HG03442 (cell line): Measurements from ENCODE around the gene RERE.
"Not testable (repeated sequence)": the region's sequence is repeated elsewhere in the genome, so short reads cannot be mapped to it uniquely, and the experiment has no call there.

Experiments used
- ATAC-seq: cut with Tn5 transposase; IDR thresholded peaks from one replicate; pipeline ENCODE4 v1.9.1; 2021; ENCODE audit warnings: mild to moderate bottlenecking, moderate library complexity; ENCODE audit not compliant: unreplicated experiment

RERE gene

GRCh38 chr1:8464377-8464776 lies 353.1 kb downstream of the RERE start:
- no peak for ATAC-seq

- ATAC-seq = no peak
Measured at GRCh38 chr1:8463144-8463927, 354.1 kb downstream of the RERE start.

- ATAC-seq = no peak
Measured at GRCh38 chr1:8462371-8462892, 355.0 kb downstream of the RERE start.

- no peak for ATAC-seq
Measured at GRCh38 chr1:8461351-8462110, 355.9 kb downstream of the RERE start.

GRCh38 chr1:8460784-8461183 lies 356.7 kb downstream of the RERE start:
- ATAC-seq = no peak

- ATAC-seq = no peak
Measured at GRCh38 chr1:8460132-8460544, 357.3 kb downstream of the RERE start.

GRCh38 chr1:8458607-8459006 lies 358.8 kb downstream of the RERE start:
- no peak for ATAC-seq

- ATAC-seq = no peak
Measured at GRCh38 chr1:8457760-8458381, 359.6 kb downstream of the RERE start.

- no peak for ATAC-seq
Measured at GRCh38 chr1:8456991-8457390, 360.4 kb downstream of the RERE start.

- ATAC-seq = no peak
Measured at GRCh38 chr1:8456308-8456912, 361.0 kb downstream of the RERE start.

- ATAC-seq = no peak
Measured at GRCh38 chr1:8455700-8456307, 361.6 kb downstream of the RERE start.

- ATAC-seq = no peak
Measured at GRCh38 chr1:8450312-8450711, 367.1 kb downstream of the RERE start.

- no peak for ATAC-seq
Measured at GRCh38 chr1:8448911-8449661, 368.4 kb downstream of the RERE start.

GRCh38 chr1:8448505-8448904 lies 368.9 kb downstream of the RERE start:
- not testable (repeated sequence) for ATAC-seq

- no peak for ATAC-seq
Measured at GRCh38 chr1:8447616-8448150, 369.8 kb downstream of the RERE start.

- ATAC-seq = not testable (repeated sequence)
Measured at GRCh38 chr1:8446119-8446518, 371.3 kb downstream of the RERE start.

- ATAC-seq = no peak
Measured at GRCh38 chr1:8443558-8444194, 373.8 kb downstream of the RERE start.

GRCh38 chr1:8441426-8441825 lies 376.0 kb downstream of the RERE start:
- ATAC-seq = no peak

GRCh38 chr1:8439015-8439702 lies 378.3 kb downstream of the RERE start:
- no peak for ATAC-seq
